Measurements from ENCODE around the gene PBX1.
A peak's percentile ranks its signal among the peaks of the same experiment; 100 is the strongest.

PBX1 gene

GRCh38 chr1:164704954-164705353 is 146.0 kb downstream of the PBX1 start:
- no peak for DNase-seq

GRCh38 chr1:164706606-164706987 is 147.6 kb downstream of the PBX1 start:
- DNase-seq: no peak

DNA sequence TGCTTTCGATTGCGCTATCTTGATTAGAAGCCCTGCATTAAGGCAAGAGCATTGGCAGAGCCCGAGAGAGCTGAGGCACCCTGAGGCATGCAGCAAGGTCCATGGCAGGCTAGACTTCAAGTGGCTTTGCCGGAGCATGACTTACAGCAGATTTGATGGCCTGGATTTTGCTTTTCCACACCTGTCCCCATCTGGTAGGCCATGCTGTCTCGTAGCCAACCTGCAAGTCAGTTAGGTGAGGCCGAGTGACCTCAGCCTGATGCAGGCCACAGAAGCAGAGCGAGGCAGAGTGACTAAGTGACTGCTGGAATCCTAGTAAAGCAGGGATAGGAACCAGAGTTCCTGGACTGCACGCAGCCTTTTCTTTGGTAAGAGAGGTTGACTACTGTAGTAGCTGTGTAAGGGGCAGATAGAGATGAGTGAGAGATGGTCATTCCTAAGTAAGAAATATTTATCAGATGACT is 148.9 kb downstream of the PBX1 start:
- no peak for DNase-seq

- DNase-seq: no peak
These were observed 149.6 kb downstream of the PBX1 start for GRCh38 chr1:164708596-164708995.

- DNase-seq: no peak
These were observed 150.1 kb downstream of the PBX1 start for GRCh38 chr1:164709126-164709525.

GRCh38 chr1:164709541-164710278 is 150.7 kb downstream of the PBX1 start:
- DNase-seq: no peak

GRCh38 chr1:164712131-164713036 is 153.4 kb downstream of the PBX1 start:
- no peak for DNase-seq

GRCh38 chr1:164713456-164714207 is 154.6 kb downstream of the PBX1 start:
- no peak for DNase-seq

DNA sequence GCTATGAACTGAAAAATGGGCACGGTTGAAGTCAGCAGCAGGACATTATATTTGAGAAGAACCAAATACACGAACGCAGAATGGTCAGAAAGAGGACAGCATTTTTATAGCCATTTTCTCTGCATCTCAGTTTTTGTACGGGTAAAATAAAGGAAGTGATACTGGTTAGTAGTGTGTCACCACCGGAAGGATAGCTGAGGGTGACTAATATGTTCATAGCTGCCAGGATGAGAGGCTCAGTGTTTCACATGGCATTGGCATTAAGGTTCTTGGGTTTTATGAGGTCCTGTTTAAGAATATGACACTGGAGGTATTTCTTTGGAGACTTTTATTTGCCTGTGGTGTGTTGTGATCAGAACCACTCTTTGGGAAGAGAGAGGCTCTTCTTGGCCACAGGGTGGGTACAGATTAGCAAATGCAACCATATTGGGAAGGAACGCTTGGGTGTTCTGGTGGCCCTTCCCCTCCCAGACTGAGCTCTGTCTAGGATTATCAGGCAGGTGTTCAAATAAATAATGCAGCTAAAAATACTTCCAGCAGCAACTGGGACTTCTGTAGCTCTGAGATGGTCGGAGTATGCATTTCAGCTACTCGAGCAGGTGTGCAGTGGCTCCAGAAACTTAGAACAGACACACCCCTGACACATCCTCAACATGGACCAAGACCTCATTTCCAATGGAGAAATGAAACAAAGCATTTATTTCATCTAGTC is 158.2 kb downstream of the PBX1 start:
- DNase-seq: no peak

DNA sequence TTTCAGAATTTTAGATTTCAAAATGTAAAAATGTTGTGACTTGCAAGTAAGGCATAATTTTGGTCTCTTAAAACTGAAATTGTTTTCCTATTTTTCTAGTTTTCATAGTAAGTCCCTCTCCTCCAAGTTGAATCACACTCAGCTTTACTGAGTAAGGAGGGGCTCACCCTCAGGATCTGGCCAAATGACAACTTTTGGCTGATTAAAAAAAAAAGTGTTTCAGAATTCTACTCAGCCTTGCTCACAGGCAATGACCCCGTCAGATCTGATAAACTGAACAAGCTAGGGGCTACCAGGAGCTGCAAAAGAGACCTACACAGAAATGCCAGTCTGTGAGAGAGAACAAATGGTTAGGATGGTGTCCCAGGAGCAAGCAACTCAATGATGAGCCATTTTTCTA is 159.8 kb downstream of the PBX1 start:
- no peak for DNase-seq

DNA sequence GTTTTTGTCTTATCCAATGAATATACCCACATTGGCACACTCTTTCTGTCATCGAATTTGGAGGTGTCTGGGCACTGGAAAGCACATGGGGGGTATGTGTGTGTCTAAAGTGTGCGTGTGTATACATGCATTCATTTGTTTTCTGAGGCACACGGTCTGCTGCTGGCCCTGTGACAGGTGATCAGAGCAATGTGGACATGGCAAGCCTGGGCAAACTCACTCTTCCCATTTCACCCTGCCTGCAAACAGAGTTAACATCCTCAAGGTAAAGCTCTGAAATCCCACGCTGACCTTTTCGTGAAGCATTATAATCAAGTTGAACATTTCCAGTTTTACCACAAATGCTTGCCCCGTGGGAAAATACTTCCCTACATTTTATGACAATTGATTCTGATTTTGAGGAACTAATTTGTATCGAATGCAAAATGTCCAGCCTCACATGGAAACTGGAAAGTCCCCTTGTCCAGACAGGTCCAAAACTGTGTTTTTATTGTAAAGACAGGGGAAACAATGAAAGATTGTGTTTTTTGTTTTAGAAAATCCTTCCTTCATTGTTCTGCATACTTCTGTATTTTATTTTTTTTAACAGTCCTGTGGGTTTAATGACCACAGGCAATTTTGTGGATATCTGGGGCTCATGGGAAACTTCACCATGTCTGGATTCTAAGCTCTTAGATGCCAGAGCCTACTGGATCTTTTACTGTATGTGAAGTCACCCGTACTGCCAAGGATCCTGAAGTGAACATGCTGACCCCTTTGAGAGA is 160.9 kb downstream of the PBX1 start:
- no peak for DNase-seq

DNA sequence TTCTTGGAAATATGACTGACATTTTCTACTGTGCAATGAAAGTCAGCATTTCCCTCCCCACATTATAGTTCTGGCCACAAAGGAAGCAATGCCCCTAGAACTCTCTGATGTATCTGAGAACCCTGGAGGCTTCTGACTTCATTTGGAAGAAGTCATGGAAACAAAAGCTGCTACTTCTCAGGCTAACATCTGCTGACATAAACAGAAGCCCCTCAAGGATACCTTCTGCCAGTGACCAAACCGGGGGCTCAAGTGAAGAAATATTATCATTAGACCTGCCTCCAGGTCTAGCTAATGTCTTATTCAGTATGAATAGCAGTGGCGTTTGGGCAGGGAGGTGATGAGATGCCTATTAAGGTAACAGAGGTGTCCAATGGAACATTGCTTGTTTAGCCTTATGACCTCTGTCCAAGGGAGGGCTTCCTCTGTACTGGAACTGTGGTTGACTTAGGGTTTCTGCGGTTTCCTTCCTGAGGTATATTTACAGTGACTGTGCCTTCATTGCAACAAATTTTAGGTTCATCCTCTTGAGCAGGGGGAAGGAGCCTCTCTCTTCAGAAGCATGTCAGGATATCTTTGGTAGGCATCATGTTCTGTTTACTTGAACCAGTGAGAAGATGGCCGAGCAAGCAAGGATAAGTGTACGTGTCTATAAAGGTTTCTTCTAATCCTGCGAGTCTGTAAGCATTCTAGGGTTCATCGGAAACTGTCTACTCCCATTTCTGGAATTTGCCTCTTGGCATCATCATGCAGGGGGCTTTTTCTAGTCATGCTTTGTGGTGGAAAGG is 161.7 kb downstream of the PBX1 start:
- DNase-seq: no peak

- DNase-seq: no peak
These were observed 162.2 kb downstream of the PBX1 start for GRCh38 chr1:164721228-164721496.

- no peak for DNase-seq
These were observed 164.4 kb downstream of the PBX1 start for GRCh38 chr1:164723296-164723798.

DNA sequence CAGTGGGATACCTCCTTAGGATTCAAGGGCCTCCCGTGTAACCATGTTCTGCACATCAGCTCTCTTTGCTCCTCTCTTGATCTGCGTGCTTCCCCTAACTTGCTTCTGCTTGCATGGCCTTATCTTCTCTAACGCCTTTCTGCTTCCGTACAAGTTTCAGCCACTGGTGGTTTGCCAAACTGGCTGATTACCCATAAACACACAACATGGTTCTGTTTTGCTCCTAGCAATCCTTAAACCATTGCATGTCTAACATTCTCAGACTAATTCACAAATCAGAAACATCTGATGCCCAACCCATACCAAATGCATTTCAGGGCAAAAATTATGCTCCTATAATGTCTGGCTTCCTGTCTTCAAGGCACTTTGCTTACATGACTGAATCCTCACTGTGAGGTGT is 166.4 kb downstream of the PBX1 start:
- DNase-seq: no peak

DNA sequence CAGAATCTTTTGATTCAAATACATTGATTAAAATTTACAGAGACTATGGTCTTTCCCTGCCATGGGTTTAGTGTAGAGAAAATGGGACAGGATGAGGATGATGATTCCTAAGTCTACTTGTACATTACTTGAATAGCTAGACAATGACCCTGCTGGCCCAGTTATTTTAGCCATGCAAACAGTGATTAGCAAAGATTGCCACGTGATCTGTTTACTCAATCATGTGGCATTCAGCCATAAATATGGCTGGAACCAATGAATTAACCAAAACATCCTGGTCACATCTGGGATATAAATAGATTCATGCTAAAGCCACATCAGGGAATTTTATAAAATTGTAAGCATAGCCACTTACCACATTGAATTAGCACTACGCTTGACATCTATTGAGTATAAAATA is 167.3 kb downstream of the PBX1 start:
- DNase-seq: no peak

DNA sequence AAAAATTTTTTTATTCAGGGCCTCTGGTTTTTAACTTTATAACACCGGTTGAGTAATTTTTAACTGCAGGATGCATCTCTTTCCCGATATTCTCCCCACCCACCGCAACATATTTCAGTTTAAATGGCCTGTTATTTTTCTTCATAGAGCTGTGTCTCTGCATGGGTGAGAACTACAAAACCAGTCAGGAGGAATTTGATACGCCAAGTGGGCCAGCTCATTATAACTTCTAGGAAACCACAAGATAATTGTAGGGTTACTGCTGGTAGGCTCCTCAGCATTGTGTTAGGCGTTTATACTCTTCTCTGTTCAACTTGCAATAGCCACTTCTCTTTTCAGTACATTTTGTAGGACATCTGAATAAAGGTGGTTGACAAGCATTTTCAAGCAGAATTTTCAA is 169.7 kb downstream of the PBX1 start:
- DNase-seq: peak; percentile 79 to 83

GRCh38 chr1:164731161-164731876 is 172.3 kb downstream of the PBX1 start:
- DNase-seq: no peak

DNA sequence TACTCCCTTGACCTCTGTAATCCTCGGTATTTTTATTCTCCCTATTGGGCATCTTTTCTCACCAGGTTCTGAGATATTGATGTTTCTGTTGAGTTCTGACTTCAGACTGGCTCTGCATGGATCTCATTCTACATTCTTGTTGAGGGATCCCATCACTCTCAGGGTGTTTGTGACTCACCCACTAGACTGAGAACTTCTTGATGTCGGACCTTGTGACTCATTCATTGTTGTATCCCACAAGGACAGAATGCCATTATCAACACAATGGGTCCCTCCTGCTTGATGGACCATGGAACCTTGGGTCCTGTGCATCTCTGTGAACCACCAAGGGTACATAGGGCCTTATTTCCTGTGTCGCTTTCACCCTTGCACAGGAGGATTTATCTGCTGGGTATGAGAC is 174.1 kb downstream of the PBX1 start:
- no peak for DNase-seq

DNA sequence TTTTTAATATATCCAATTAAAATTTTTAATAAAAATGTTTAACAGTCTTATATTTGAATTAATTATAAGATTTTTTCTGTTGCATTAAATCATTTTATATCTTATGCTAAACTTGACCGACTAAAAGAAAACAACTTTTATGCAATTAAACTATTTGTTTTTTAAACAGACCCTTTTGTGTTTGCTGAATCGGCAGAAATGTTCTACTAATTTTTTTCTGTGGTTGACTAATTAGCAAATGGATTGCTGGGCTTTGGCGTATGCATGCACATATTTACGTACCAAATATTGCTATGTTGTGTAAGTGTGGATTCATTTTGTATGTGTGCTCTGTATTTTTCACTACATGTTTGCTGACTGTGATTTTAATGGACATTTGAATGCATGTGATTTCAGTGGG is 174.8 kb downstream of the PBX1 start:
- no peak for DNase-seq
